ENCODE results near the gene ODC1.

GRCh38 chr2:10433947-10434885, 13.9 kb downstream of the ODC1 start:
- TF ChIP-seq MAX (IDR thresholded peaks at IDR 0.05) = no peak
- no peak for TF ChIP-seq EP300 (IDR thresholded peaks at IDR 0.05; ENCODE audit: borderline replicate concordance)
- TF ChIP-seq YY1 (IDR thresholded peaks at IDR 0.05; ENCODE audit: low read depth) = no peak
- TF ChIP-seq RAD21 (IDR thresholded peaks at IDR 0.05; ENCODE audit: low read depth) = no peak
- no peak for TF ChIP-seq CEBPB (IDR thresholded peaks at IDR 0.05)
- TF ChIP-seq CREB1 (IDR thresholded peaks at IDR 0.05; ENCODE audit: low read depth) = no peak
- TF ChIP-seq ZBTB7A (IDR thresholded peaks at IDR 0.05; ENCODE audit: low read depth) = peak; percentile 7; the same call in 1 of the 2 replicates
- TF ChIP-seq EGR1 (IDR thresholded peaks at IDR 0.05) = no peak
- no peak for TF ChIP-seq FOXM1 (IDR thresholded peaks at IDR 0.05; ENCODE audit: borderline replicate concordance, low read depth)
- no peak for TF ChIP-seq REST (IDR thresholded peaks at IDR 0.05; ENCODE audit: low read depth)
- no peak for TF ChIP-seq USF1 (IDR thresholded peaks at IDR 0.05)
- TF ChIP-seq TCF12 (IDR thresholded peaks at IDR 0.05; ENCODE audit: low read depth) = no peak

Measured in Ishikawa (cell line).